ENCODE measurements around the gene TCTA. TPM values are rescaled to one million over a fixed set of nuclear protein-coding genes. Genes with fewer than 3 reads are reported as not detected.

TCTA gene
- total and polyA plus RNA-seq, 2 of the 8 experiments (the other 6 are each of a cell fraction or from before 2014, with no cell fraction given), result 6.2 to 11.0 TPM

- no peak for TF ChIP-seq CHD7 (IDR thresholded peaks at IDR 0.05; ENCODE audit: insufficient replicate concordance, low read length)
- TF ChIP-seq POLR2AphosphoS5 (IDR thresholded peaks at IDR 0.05; ENCODE audit: low read depth, low read length), result peak; percentile 34; the same call in 1 of the 2 replicates
- no peak for TF ChIP-seq GTF2F1 (IDR thresholded peaks at IDR 0.05; ENCODE audit: borderline replicate concordance, low read depth, low read length)
- TF ChIP-seq POU5F1 (IDR thresholded peaks at IDR 0.05; ENCODE audit: low read depth, low read length), result no peak
- TF ChIP-seq RBBP5 (IDR thresholded peaks at IDR 0.05; ENCODE audit: borderline replicate concordance, low read depth, low read length), result no peak
- TF ChIP-seq RFX5 (IDR thresholded peaks at IDR 0.05; ENCODE audit: borderline replicate concordance, low read depth, low read length), result no peak
- no peak for TF ChIP-seq POLR2A (IDR thresholded peaks at IDR 0.05; ENCODE audit: control extremely low read depth in 1 of 2, low read depth in 2 of 2, low read length in 2 of 2)
- 0 out of 2 replicates have a peak, but pooled peaks have one; percentile 14 for TF ChIP-seq E2F6 (IDR thresholded peaks at IDR 0.05)
- 0 out of 2 replicates have a peak, but pooled peaks have one; percentile 6 for TF ChIP-seq ATF2 (IDR thresholded peaks at IDR 0.05; ENCODE audit: low read length)
Measured at GRCh38 chr3:49421890-49422378, 9.7 kb downstream of the TCTA start (continued).
